Tibial artery (tissue), 4 donors: ENCODE data around the gene TRAT1.

ENCODE experiments used
- DNase-seq, 2 donors: peaks; one replicate each; pipeline ENCODE4 v3.0.0-alpha.2; 2019
- H3K27ac ChIP-seq, 2 donors: fragments of 200-600 bp; sonication (generic) in 1 of 2; 1 replicate in 1 of 2; 2 replicates in 1 of 2; pipeline ENCODE4 v1.5.1; 2018 to 2019; ENCODE audit warnings: mild to moderate bottlenecking in 1 of 2
- H3K27me3 ChIP-seq, 2 donors: fragments of 200-600 bp; sonication (generic) in 1 of 2; one replicate each; pipeline versions ENCODE4 v1.5.1 to v1.6.0; 2016 to 2019
- H3K36me3 ChIP-seq, 3 donors: fragments of 200-600 bp; sonication (generic) in 2 of 3; one replicate each; pipeline ENCODE4 v1.5.1; 2016 to 2019; ENCODE audit warnings: mild to moderate bottlenecking in 2 of 3
- H3K4me1 ChIP-seq, 4 donors: fragments of 200-600 bp; sonication (generic) in 2 of 4; 1 replicate in 3 of 4; 2 replicates in 1 of 4; pipeline ENCODE4 v1.5.1; 2016 to 2019
- H3K4me3 ChIP-seq, 2 donors: fragments of 200-600 bp; sonication (generic) in 1 of 2; 1 replicate in 1 of 2; 2 replicates in 1 of 2; pipeline ENCODE4 v1.5.1; 2018 to 2019; ENCODE audit warnings: mild to moderate bottlenecking in 2 of 2
- H3K9me3 ChIP-seq, 3 donors: fragments of 200-600 bp; sonication (generic) in 1 of 3; one replicate each; pipeline ENCODE4 v1.5.1; 2016 to 2019
- intact Hi-C: fragments of 100-400 bp; cut with DNase I; formaldehyde crosslinking; loops from one replicate; pipeline ENCODE4 v1.15.0; 2023; ENCODE audit warnings: low total_unique reads
- TF ChIP-seq, protein P1 (sequence below), 2 experiments: fragments of 200-600 bp in 1 of 2; fragments of 450-650 bp in 1 of 2; IDR thresholded peaks; one replicate each; pipeline ENCODE4 v1.5.1; 2017 to 2019; ENCODE audit warnings: antibody characterized with exemption in 2 of 2, mild to moderate bottlenecking in 1 of 2, moderate library complexity in 1 of 2

Gene TRAT1

DNA sequence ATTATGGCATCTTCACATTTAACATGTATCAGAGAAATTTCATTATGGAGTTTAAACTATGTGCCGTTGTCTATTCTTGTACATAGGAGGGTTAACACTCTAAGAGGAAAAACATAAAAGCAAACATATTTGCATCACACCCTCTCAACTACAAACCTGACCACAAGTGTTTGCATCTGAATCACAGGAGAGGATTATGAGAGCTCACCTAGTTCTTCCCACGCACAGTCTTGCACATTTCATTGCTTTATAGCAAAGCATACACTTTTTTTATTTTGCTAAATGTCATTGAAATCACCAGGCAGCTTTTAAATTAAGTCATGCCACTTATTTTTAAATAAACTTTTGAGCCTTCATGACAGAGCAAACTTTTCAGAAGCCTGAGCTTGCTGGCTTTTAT lies 12.5 kb downstream of the TRAT1 start:
- intact Hi-C loops: no loop called here
- Histone ChIP-seq H3K27ac (no peak overlapping the region), H3K9me3 (no peaks in the 10 kb centered on the region), H3K27me3 (no peaks in the 10 kb centered on the region), H3K4me1 (no peaks in the 10 kb centered on the region), H3K4me3 (no peak overlapping the region), H3K36me3 (no peaks in the 10 kb centered on the region)
- TF ChIP-seq, protein P1, sequence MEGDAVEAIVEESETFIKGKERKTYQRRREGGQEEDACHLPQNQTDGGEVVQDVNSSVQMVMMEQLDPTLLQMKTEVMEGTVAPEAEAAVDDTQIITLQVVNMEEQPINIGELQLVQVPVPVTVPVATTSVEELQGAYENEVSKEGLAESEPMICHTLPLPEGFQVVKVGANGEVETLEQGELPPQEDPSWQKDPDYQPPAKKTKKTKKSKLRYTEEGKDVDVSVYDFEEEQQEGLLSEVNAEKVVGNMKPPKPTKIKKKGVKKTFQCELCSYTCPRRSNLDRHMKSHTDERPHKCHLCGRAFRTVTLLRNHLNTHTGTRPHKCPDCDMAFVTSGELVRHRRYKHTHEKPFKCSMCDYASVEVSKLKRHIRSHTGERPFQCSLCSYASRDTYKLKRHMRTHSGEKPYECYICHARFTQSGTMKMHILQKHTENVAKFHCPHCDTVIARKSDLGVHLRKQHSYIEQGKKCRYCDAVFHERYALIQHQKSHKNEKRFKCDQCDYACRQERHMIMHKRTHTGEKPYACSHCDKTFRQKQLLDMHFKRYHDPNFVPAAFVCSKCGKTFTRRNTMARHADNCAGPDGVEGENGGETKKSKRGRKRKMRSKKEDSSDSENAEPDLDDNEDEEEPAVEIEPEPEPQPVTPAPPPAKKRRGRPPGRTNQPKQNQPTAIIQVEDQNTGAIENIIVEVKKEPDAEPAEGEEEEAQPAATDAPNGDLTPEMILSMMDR (IDR thresholded peaks at IDR 0.05): no peak
- DNase-seq: no peak

DNA sequence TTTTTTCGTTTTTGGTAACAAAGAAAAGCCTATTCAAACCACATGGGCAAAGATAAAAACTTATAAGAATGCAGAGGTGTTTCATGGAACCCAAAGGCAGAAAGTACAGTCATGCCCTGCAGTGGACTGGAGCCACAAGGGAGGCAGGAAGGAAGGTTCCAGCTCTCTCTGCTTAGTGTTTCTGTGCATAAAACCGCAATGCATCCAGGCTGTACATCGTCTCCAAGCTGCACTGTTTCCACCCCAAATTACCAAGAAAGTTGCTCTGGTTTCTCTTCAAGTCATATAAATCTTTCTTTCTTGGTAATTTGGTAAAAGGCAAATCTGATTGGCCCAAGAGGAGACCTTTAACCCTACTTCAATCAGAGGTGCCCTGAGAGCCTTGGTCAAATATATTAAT lies 15.8 kb downstream of the TRAT1 start:
- no peaks in the 10 kb centered on the region for H3K27me3 ChIP-seq
- DNase-seq: no peak
- no peak overlapping the region for H3K27ac ChIP-seq
- intact Hi-C loops: no loop called here
- H3K9me3 ChIP-seq: no peaks in the 10 kb centered on the region
- TF ChIP-seq, protein P1 (IDR thresholded peaks at IDR 0.05): no peak
- no peaks in the 10 kb centered on the region for H3K36me3 ChIP-seq
- H3K4me3 ChIP-seq: no peak overlapping the region
- no peaks in the 10 kb centered on the region for H3K4me1 ChIP-seq

DNA sequence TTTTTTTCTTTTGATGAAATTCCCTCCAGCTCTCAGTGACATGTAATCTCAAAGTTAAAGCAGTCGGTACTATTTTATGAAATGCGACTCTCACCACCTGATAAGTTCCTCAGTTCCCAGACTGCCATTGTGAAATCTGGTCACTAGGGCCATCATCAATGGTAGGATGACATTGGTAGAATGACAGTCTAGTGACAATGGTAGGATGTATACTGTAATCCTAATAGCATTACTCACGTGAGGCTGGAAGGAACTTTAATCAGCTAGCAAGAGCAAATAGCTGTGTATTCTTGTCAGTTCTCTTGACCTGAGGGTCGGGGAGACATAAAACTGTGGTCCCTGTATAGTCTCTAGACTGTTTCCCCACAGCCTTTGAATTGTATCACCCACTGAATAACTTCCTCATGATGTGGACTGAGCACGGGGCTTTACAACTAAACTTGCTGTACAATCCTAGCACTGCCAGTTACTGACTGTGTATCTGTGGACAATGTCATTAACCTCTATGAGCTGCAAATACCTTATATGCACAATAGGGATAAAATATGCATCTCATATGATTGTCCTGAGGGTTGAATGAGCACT lies 23.2 kb downstream of the TRAT1 start:
- Histone ChIP-seq H3K9me3 (no peaks in the 10 kb centered on the region), H3K27ac (no peak overlapping the region), H3K4me1 (no peaks in the 10 kb centered on the region), H3K36me3 (no peaks in the 10 kb centered on the region), H3K27me3 (no peaks in the 10 kb centered on the region), H3K4me3 (no peak overlapping the region)
- TF ChIP-seq, protein P1 (IDR thresholded peaks at IDR 0.05): no peak
- DNase-seq: no peak
- intact Hi-C loops: no loop called here

DNA sequence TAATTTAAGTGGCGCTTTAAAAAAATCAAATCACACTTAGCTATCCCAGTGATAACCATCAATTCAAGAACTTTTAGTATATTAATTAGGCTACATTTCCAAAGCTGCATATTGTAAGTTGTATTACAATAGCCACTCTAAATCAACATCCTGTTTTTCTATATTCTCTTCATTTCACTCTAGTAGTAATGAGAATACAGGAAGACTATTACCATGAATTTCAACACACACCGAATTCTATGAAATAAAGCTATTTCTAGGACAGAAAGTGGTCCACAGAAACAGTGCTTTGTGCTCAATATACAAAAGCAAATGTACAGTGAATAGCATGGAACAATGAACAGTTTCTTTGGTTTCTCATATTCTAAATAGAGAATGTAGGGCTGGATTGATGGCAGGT lies 24.6 kb downstream of the TRAT1 start:
- Histone ChIP-seq H3K9me3 (no peaks in the 10 kb centered on the region), H3K27me3 (no peaks in the 10 kb centered on the region), H3K27ac (no peak overlapping the region), H3K4me1 (no peaks in the 10 kb centered on the region), H3K36me3 (no peaks in the 10 kb centered on the region), H3K4me3 (no peak overlapping the region)
- intact Hi-C loops: no loop called here
- no peak for DNase-seq
- TF ChIP-seq, protein P1 (IDR thresholded peaks at IDR 0.05): no peak

DNA sequence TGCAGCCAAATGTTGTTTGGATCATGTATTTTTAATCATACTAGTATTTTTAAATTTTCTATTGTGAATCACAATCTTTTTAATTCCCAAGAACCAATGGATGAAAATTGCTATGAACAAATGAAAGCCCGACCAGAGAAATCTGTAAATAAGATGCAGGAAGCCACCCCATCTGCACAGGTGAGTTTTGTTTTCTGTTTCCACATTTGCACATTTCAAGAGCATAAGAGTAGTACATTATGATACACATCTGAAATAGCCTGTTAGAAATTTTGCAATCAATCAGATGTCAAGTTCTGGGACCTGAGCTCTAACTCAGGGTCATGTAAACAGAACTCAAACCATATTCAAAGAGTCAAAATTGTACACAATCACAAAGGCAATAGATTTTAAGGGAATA lies 26.5 kb downstream of the TRAT1 start:
- no peaks in the 10 kb centered on the region for H3K36me3 ChIP-seq
- intact Hi-C loops: no loop called here
- TF ChIP-seq, protein P1 (IDR thresholded peaks at IDR 0.05): no peak
- no peak overlapping the region for H3K4me3 ChIP-seq
- H3K9me3 ChIP-seq: no peaks in the 10 kb centered on the region
- no peaks in the 10 kb centered on the region for H3K4me1 ChIP-seq
- no peak overlapping the region for H3K27ac ChIP-seq
- H3K27me3 ChIP-seq: no peaks in the 10 kb centered on the region
- DNase-seq: no peak

DNA sequence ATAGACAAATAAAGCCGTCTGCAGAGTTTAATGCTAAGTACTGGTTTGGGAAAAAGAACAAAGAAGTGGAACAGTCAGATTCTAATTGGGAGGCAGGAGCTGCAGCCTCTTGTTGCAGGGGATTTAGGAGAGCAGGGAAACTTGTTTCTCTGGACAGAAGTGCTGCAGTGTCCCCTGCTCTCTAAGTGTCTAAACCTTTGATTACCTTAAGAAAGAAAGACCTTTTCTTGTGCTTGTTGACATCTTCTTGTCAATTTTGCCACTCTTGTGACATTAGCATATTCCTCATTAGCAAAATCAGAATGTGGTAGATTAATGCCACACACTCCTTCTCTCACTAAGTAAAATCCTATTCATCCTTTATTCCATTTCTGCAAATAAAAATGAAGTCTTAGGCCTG lies 38.8 kb downstream of the TRAT1 start:
- no peak overlapping the region for H3K4me3 ChIP-seq
- intact Hi-C loops: no loop called here
- H3K9me3 ChIP-seq: peaks cover 0 to 7% (median 0%) of the 10 kb centered on the region in 3 donors
- H3K27ac ChIP-seq: no peak overlapping the region
- DNase-seq: no peak
- TF ChIP-seq, protein P1 (IDR thresholded peaks at IDR 0.05): no peak
- no peaks in the 10 kb centered on the region for H3K36me3 ChIP-seq
- no peaks in the 10 kb centered on the region for H3K4me1 ChIP-seq
- H3K27me3 ChIP-seq: no peaks in the 10 kb centered on the region
